B cell (primary cell): ENCODE measurements around the gene LMNTD2. TPM values are rescaled to one million over a fixed set of nuclear protein-coding genes. Genes with fewer than 3 reads are reported as not detected.

Experiments used
- ATAC-seq: fragments of 200-7000 bp; cut with Tn5 transposase; one replicate; pipeline ENCODE4 v1.10.0; 2021; ENCODE audit warnings: low read depth, mild to moderate bottlenecking, moderate number of reproducible peaks, moderate library complexity
- CTCF ChIA-PET: fragments of 350-600 bp; sonication (Branson Sonifier 250); formaldehyde crosslinking; loops from one replicate; lab custom pipeline; 2021; ENCODE audit warnings: antibody characterized with exemption, inconsistent platforms; lab: Charles Lee
- POLR2A ChIA-PET: fragments of 350-600 bp; sonication (Branson Sonifier 250); formaldehyde crosslinking; loops from one replicate; lab custom pipeline; 2021; ENCODE audit warnings: antibody characterized with exemption; lab: Charles Lee
- DNase-seq: peaks from one replicate; pipeline ENCODE4 v3.0.0; 2013
- H2AFZ ChIP-seq: 2 replicates; pipeline ENCODE4 v1.6.1; 2012; ENCODE audit warnings: mild to moderate bottlenecking, low read depth, low read length; ENCODE audit not compliant: insufficient read depth, poor library complexity, severe bottlenecking
- H3K27ac ChIP-seq, 2 donors: 1 replicate in 1 of 2; 2 replicates in 1 of 2; pipeline ENCODE4 v1.5.1; 2012 to 2013; ENCODE audit warnings: low read length in 2 of 2, mild to moderate bottlenecking in 2 of 2, moderate library complexity in 1 of 2
- H3K27me3 ChIP-seq, 4 experiments: fragments of 200-600 bp in 1 of 4; sonication (generic) in 1 of 4; replicated peaks in 1 of 4; 1 replicate in 2 of 4; 2 replicates in 2 of 4; pipeline versions ENCODE4 v1.6.1 to v1.7.0; 2013 to 2016; ENCODE audit warnings: low read length in 3 of 4, mild to moderate bottlenecking in 2 of 4, mixed read lengths in 1 of 4, moderate library complexity in 1 of 4; ENCODE audit not compliant: insufficient read depth in 4 of 4, control insufficient read depth in 3 of 4; ENCODE audit errors: control extremely low read depth in 1 of 4
- H3K36me3 ChIP-seq, 2 experiments: replicated peaks in 1 of 2; 1 replicate in 1 of 2; 2 replicates in 1 of 2; pipeline versions ENCODE4 v1.6.1 to v1.7.1; 2013; ENCODE audit warnings: low read length in 1 of 2; ENCODE audit not compliant: insufficient read depth in 2 of 2, control insufficient read depth in 1 of 2; ENCODE audit errors: control extremely low read depth in 1 of 2, extremely low read depth in 1 of 2
- H3K4me1 ChIP-seq, 2 donors: fragments of 200-600 bp in 1 of 2; sonication (generic) in 1 of 2; 1 replicate in 1 of 2; 2 replicates in 1 of 2; pipeline versions ENCODE4 v1.5.1 to v1.6.1; 2013 to 2017; ENCODE audit warnings: low read length in 2 of 2; ENCODE audit not compliant: control insufficient read depth in 2 of 2, insufficient read depth in 2 of 2
- H3K4me2 ChIP-seq: replicated peaks from 2 replicates; pipeline ENCODE3; 2012; ENCODE audit warnings: mild to moderate bottlenecking, low read depth, low read length; ENCODE audit not compliant: poor library complexity, severe bottlenecking
- H3K4me3 ChIP-seq, 5 experiments: fragments of 200-600 bp in 1 of 5; sonication (generic) in 1 of 5; 1 replicate in 3 of 5; 2 replicates in 2 of 5; pipeline versions ENCODE4 v1.5.1 to v1.7.0; 2011 to 2016; ENCODE audit warnings: low read length in 4 of 5, mild to moderate bottlenecking in 4 of 5, low read depth in 2 of 5, control low read depth in 1 of 5, moderate library complexity in 1 of 5; ENCODE audit not compliant: insufficient read depth in 1 of 5; ENCODE audit errors: control extremely low read depth in 1 of 5, extremely low read depth in 1 of 5
- H3K79me2 ChIP-seq: fragments of 200-600 bp; sonication (generic); one replicate; pipeline ENCODE4 v1.6.0; 2016; ENCODE audit warnings: low read length; ENCODE audit not compliant: control insufficient read depth, insufficient read depth
- H3K9ac ChIP-seq: fragments of 200-600 bp; sonication (generic); 2 replicates; pipeline ENCODE4 v1.6.1; 2017; ENCODE audit warnings: mild to moderate bottlenecking, low read length, moderate library complexity
- H3K9me3 ChIP-seq, 3 donors: one replicate each; pipeline versions ENCODE4 v1.6.1 to v1.7.1; 2013; ENCODE audit warnings: low read length in 2 of 3; ENCODE audit not compliant: control insufficient read depth in 2 of 3, insufficient read depth in 1 of 3; ENCODE audit errors: control extremely low read depth in 1 of 3
- H4K20me1 ChIP-seq: 2 replicates; pipeline ENCODE4 v1.6.0; 2012; ENCODE audit warnings: mild to moderate bottlenecking, low read length; ENCODE audit not compliant: insufficient read depth, control insufficient read depth, poor library complexity, severe bottlenecking
- H3K27ac Mint-ChIP-seq: one replicate; pipeline ENCODE4 v1.8.0; 2021; ENCODE audit warnings: mixed read lengths
- H3K27me3 Mint-ChIP-seq: one replicate; pipeline ENCODE4 v1.8.0; 2021; ENCODE audit warnings: mixed read lengths
- H3K4me1 Mint-ChIP-seq: one replicate; pipeline ENCODE4 v1.8.0; 2021; ENCODE audit warnings: mixed read lengths
- H3K4me3 Mint-ChIP-seq: one replicate; pipeline ENCODE4 v1.8.0; 2021; ENCODE audit warnings: mixed read lengths
- H3K9me3 Mint-ChIP-seq: one replicate; pipeline ENCODE4 v1.8.0; 2022; ENCODE audit warnings: mixed read lengths; ENCODE audit not compliant: insufficient read depth
- EZH2 ChIP-seq: IDR thresholded peaks from 2 replicates; pipeline ENCODE4 v1.6.1; 2012; ENCODE audit warnings: borderline replicate concordance, low read depth, mild to moderate bottlenecking, moderate library complexity, low read length; ENCODE audit not compliant: insufficient read depth, poor library complexity, severe bottlenecking
- WGBS: methylation state at CpG from one replicate; pipeline ENCODE4 v1.1.5; 2013; ENCODE audit warnings: missing lambda C conversion rate; ENCODE audit not compliant: insufficient coverage; 5-methylcytosine and 5-hydroxymethylcytosine counted together
- intact Hi-C: fragments of 100-400 bp; cut with micrococcal nuclease; formaldehyde crosslinking; loops from one replicate; pipeline ENCODE4 v1.10.0; 2022
- polyA plus RNA-seq: library from polyadenylated mRNA; depleted of rRNA; stranded (reverse); fragments of >200 nt; gene quantifications from 2 replicates; pipeline ENCODE4 v1.2.3, GENCODE V29; 2012
- total RNA-seq, 2 donors: library from RNA; stranded (reverse); fragments of 120-200 nt in 1 of 2; gene quantifications; 1 replicate in 1 of 2; 2 replicates in 1 of 2; pipeline versions ENCODE4 v1.2.3 to v1.2.4, GENCODE V29; 2013 to 2022
- TF ChIP-seq, protein P1 (sequence below): fragments of 200-600 bp; IDR thresholded peaks from one replicate; pipeline ENCODE4 v1.8.0; 2022; ENCODE audit warnings: antibody characterized with exemption, mild to moderate bottlenecking

Gene LMNTD2
- total and polyA plus RNA-seq, 2 donors (not counting 1 experiment from before 2014, with no cell fraction given) = 21.4 to 29.6 TPM

DNA sequence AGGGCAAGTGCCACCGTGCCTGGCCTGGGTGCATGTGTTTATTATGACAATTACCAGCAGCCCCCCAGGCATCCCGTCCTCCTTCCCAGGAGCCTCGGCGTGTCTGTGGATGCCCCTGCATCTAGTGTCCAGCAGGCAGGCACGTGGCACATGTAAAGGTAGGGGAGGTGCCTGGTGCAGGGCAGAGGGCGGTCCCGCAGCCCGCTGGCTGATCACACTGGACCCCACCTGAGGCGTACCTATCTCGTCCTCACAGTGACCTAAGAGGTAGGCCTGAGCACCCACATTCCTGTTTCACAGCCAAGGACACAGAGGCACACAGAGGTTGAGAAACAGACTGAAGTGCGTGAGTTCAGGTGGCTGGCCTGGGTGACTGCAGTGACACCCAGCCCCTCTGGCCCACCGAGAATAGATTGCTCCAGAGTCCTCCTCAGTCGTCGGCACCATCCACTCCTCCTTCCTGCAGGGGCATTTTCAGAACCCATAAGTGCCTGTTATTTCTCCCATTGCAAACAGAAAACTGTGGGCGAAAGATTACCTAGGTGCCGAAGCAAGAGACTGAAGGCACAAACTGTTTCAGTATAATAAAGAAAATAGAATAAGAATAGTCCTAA lies 12.7 kb upstream of the LMNTD2 start:
- peaks cover 15% of the 10 kb centered on the region for H3K27me3 Mint-ChIP-seq
- peaks cover 31 to 34% of the 10 kb centered on the region in 2 donors for H3K4me1 ChIP-seq
- no peak for DNase-seq

DNA sequence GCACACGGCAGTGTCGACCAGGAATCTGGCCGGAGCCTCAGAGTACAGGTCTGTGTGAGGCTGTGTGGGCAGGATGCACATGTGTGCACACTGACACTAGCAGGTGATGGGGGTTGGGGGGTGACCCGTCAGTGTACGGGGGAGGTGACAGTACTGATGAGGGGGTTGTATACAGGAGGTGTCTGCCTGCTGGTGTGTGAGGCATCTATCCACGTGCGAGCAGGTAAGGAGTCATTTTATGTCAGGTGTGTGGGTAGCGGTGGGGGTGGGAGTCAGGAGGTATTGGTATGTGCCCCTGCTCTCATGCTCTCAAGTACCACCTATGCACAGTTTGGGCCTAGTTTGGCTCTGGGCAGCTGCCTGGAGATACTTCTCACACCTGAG lies 11.3 kb upstream of the LMNTD2 start:
- no peak overlapping the region for H3K4me3 ChIP-seq
- peaks cover 1% of the 10 kb centered on the region for H3K79me2 ChIP-seq
- H4K20me1 ChIP-seq = peaks cover 9% of the 10 kb centered on the region
- ATAC-seq (no peak), DNase-seq (no peak)
- Mint-ChIP-seq H3K4me3 (no peak overlapping the region), H3K9me3 (no peaks in the 10 kb centered on the region), H3K27me3 (peaks cover 15% of the 10 kb centered on the region), H3K27ac (no peak overlapping the region), H3K4me1 (peaks cover 16% of the 10 kb centered on the region)
- TF ChIP-seq, protein P1, sequence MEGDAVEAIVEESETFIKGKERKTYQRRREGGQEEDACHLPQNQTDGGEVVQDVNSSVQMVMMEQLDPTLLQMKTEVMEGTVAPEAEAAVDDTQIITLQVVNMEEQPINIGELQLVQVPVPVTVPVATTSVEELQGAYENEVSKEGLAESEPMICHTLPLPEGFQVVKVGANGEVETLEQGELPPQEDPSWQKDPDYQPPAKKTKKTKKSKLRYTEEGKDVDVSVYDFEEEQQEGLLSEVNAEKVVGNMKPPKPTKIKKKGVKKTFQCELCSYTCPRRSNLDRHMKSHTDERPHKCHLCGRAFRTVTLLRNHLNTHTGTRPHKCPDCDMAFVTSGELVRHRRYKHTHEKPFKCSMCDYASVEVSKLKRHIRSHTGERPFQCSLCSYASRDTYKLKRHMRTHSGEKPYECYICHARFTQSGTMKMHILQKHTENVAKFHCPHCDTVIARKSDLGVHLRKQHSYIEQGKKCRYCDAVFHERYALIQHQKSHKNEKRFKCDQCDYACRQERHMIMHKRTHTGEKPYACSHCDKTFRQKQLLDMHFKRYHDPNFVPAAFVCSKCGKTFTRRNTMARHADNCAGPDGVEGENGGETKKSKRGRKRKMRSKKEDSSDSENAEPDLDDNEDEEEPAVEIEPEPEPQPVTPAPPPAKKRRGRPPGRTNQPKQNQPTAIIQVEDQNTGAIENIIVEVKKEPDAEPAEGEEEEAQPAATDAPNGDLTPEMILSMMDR = no peak
- TF ChIP-seq EZH2 = no peak
- H3K27me3 ChIP-seq = peaks cover 0 to 18% (median 9%) of the 10 kb centered on the region in 4 experiments
- intact Hi-C loops = loop anchor here (10.0 kb wide), 1 partner anchor 813 kb away; the partner anchor contains the start of gene BRSK2
- peaks cover 0 to 3% (median 0%) of the 10 kb centered on the region in 3 donors for H3K9me3 ChIP-seq
- WGBS = 81% methylated on average over 8 of the region's 8 CpGs
- H3K4me2 ChIP-seq = no peak overlapping the region
- H3K27ac ChIP-seq = no peak overlapping the region
- POLR2A ChIA-PET = no interaction called here
- no peaks in the 10 kb centered on the region for H3K36me3 ChIP-seq
- H3K9ac ChIP-seq = no peak overlapping the region
- peaks cover 20 to 22% of the 10 kb centered on the region in 2 donors for H3K4me1 ChIP-seq
- no peak overlapping the region for H2AFZ ChIP-seq
- CTCF ChIA-PET = no interaction called here

More for the DNA sequence above, 12.7 kb upstream of the LMNTD2 start:
- ChIA-PET CTCF (no interaction called here), POLR2A (no interaction called here)
- Histone ChIP-seq H2AFZ (no peak overlapping the region), H3K9me3 (peaks cover 0 to 3% (median 0%) of the 10 kb centered on the region in 3 donors), H3K79me2 (peaks cover 16% of the 10 kb centered on the region), H3K9ac (no peak overlapping the region), H3K27ac (no peak overlapping the region), H3K27me3 (peaks cover 0 to 18% (median 9%) of the 10 kb centered on the region in 4 experiments), H3K4me2 (no peak overlapping the region), H3K4me3 (no peak overlapping the region), H4K20me1 (peaks cover 23% of the 10 kb centered on the region), H3K36me3 (peaks cover 0 to 1% of the 10 kb centered on the region in 2 experiments)
- intact Hi-C loops = loop anchor here (10.0 kb wide), 1 partner anchor 812 kb away; the partner anchor contains the start of gene BRSK2
- no peak for ATAC-seq
- WGBS = 98% methylated on average over 8 of the region's 16 CpGs
- peaks cover 25% of the 10 kb centered on the region for H3K4me1 Mint-ChIP-seq
- H3K9me3 Mint-ChIP-seq = no peaks in the 10 kb centered on the region
- H3K4me3 Mint-ChIP-seq = no peak overlapping the region
- TF ChIP-seq EZH2 = no peak
- TF ChIP-seq, protein P1 = no peak
- no peak overlapping the region for H3K27ac Mint-ChIP-seq
